Activated CD4-positive, alpha-beta T cell treated with anti-CD3 and anti-CD28 coated beads for 36 hours (primary cell): Measurements from ENCODE around the gene MCM10. TPM values are rescaled to one million over a fixed set of nuclear protein-coding genes. Genes with fewer than 3 reads are reported as not detected.
"Not testable (repeated sequence)": the region's sequence is repeated elsewhere in the genome, so short reads cannot be mapped to it uniquely, and the experiment has no call there.

Source experiments
- ATAC-seq: fragments of 200-7000 bp; cut with Tn5 transposase; one replicate; pipeline ENCODE4 v1.10.0; 2021; ENCODE audit warnings: mild to moderate bottlenecking, moderate library complexity
- CTCF ChIA-PET: fragments of 350-600 bp; sonication (Branson Sonifier 250); formaldehyde crosslinking; loops from one replicate; lab custom pipeline; 2021; ENCODE audit warnings: antibody characterized with exemption; lab: Charles Lee
- POLR2A ChIA-PET: fragments of 350-600 bp; sonication (Branson Sonifier 250); formaldehyde crosslinking; loops from one replicate; lab custom pipeline; 2021; ENCODE audit warnings: antibody characterized with exemption, inconsistent platforms; lab: Charles Lee
- DNase-seq: peaks from one replicate; pipeline ENCODE4 v3.0.0-alpha.2; 2020
- H3K27ac Mint-ChIP-seq: one replicate; pipeline ENCODE4 v1.8.0; 2021; ENCODE audit warnings: mixed read lengths
- H3K27me3 Mint-ChIP-seq: one replicate; pipeline ENCODE4 v1.8.0; 2021; ENCODE audit warnings: mixed read lengths
- H3K36me3 Mint-ChIP-seq: one replicate; pipeline ENCODE4 v1.8.0; 2021; ENCODE audit warnings: low read depth, mixed read lengths
- H3K4me1 Mint-ChIP-seq: one replicate; pipeline ENCODE4 v1.8.0; 2021; ENCODE audit warnings: mixed read lengths
- H3K4me3 Mint-ChIP-seq: one replicate; pipeline ENCODE4 v1.8.0; 2021; ENCODE audit warnings: mild to moderate bottlenecking, moderate library complexity, mixed read lengths
- H3K9me3 Mint-ChIP-seq: one replicate; pipeline ENCODE4 v1.8.0; 2021; ENCODE audit warnings: low read depth, mixed read lengths
- intact Hi-C, 2 experiments: fragments of 100-400 bp; cut with DNase I in 1 of 2; cut with micrococcal nuclease in 1 of 2; formaldehyde crosslinking; loops; one replicate each; pipeline versions ENCODE4 v1.14.2 to v1.15.1; 2022 to 2024; cut with DNase I, micrococcal nuclease
- total RNA-seq, 2 experiments: library from RNA; stranded (reverse); gene quantifications; one replicate each; pipeline ENCODE4 v1.2.3, GENCODE V29; 2021

The MCM10 gene
- total RNA-seq, 2 experiments from 2014 or later: 86.0 to 86.2 TPM

- DNase-seq: no peak
- Mint-ChIP-seq H3K4me3 (no peak overlapping the region), H3K27me3 (no peaks in the 10 kb centered on the region), H3K9me3 (no peaks in the 10 kb centered on the region), H3K27ac (no peak overlapping the region), H3K4me1 (no peaks in the 10 kb centered on the region), H3K36me3 (no peaks in the 10 kb centered on the region)
- POLR2A ChIA-PET: no interaction called here
- intact Hi-C loops: no loop called here
- no peak for ATAC-seq
- CTCF ChIA-PET: no interaction called here
Observed at GRCh38 chr10:13222151-13222550, 60.8 kb downstream of the MCM10 start.

- CTCF ChIA-PET: no interaction called here
- Mint-ChIP-seq H3K4me1 (no peaks in the 10 kb centered on the region), H3K27me3 (no peaks in the 10 kb centered on the region), H3K4me3 (no peak overlapping the region), H3K9me3 (no peaks in the 10 kb centered on the region), H3K27ac (no peak overlapping the region), H3K36me3 (no peaks in the 10 kb centered on the region)
- DNase-seq (no peak), ATAC-seq (no peak)
- POLR2A ChIA-PET: no interaction called here
- intact Hi-C loops: no loop called here
Observed at GRCh38 chr10:13222566-13222965, 61.2 kb downstream of the MCM10 start.

- ChIA-PET CTCF (no interaction called here), POLR2A (no interaction called here)
- Mint-ChIP-seq H3K4me3 (no peak overlapping the region), H3K27ac (no peak overlapping the region), H3K27me3 (no peaks in the 10 kb centered on the region), H3K4me1 (no peaks in the 10 kb centered on the region), H3K9me3 (no peaks in the 10 kb centered on the region), H3K36me3 (no peaks in the 10 kb centered on the region)
- DNase-seq: no peak
- intact Hi-C loops: no loop called here
- no peak for ATAC-seq
Observed at GRCh38 chr10:13223241-13223640, 61.9 kb downstream of the MCM10 start.

- no peaks in the 10 kb centered on the region for H3K27me3 Mint-ChIP-seq
- H3K4me3 Mint-ChIP-seq: no peak overlapping the region
- H3K36me3 Mint-ChIP-seq: no peaks in the 10 kb centered on the region
- no peaks in the 10 kb centered on the region for H3K4me1 Mint-ChIP-seq
- DNase-seq (no peak), ATAC-seq (no peak)
- intact Hi-C loops: no loop called here
- no peaks in the 10 kb centered on the region for H3K9me3 Mint-ChIP-seq
- no peak overlapping the region for H3K27ac Mint-ChIP-seq
- ChIA-PET CTCF (interaction anchor here (1.1 kb wide), 1 partner anchor 148 kb away, joined by 3 read pairs; no protein-coding TSS in a partner anchor), POLR2A (no interaction called here)
Observed at GRCh38 chr10:13224210-13224995, 63.0 kb downstream of the MCM10 start.

- Mint-ChIP-seq H3K27ac (no peak overlapping the region), H3K27me3 (no peaks in the 10 kb centered on the region), H3K9me3 (no peaks in the 10 kb centered on the region), H3K4me3 (no peak overlapping the region), H3K4me1 (no peaks in the 10 kb centered on the region), H3K36me3 (no peaks in the 10 kb centered on the region)
- ChIA-PET CTCF (no interaction called here), POLR2A (no interaction called here)
- no peak for DNase-seq
- intact Hi-C loops: no loop called here
- ATAC-seq: no peak
Observed at GRCh38 chr10:13225601-13226000, 64.2 kb downstream of the MCM10 start.

GRCh38 chr10:13227031-13227430, 65.7 kb downstream of the MCM10 start:
- Mint-ChIP-seq H3K4me1 (no peaks in the 10 kb centered on the region), H3K27me3 (no peaks in the 10 kb centered on the region), H3K4me3 (no peak overlapping the region), H3K9me3 (no peaks in the 10 kb centered on the region), H3K27ac (no peak overlapping the region), H3K36me3 (no peaks in the 10 kb centered on the region)
- CTCF ChIA-PET: no interaction called here
- ATAC-seq (no peak), DNase-seq (no peak)
- POLR2A ChIA-PET: no interaction called here
- intact Hi-C loops: no loop called here

- ATAC-seq: no peak
- H3K9me3 Mint-ChIP-seq: no peaks in the 10 kb centered on the region
- no peak for DNase-seq
- no peaks in the 10 kb centered on the region for H3K27me3 Mint-ChIP-seq
- no peaks in the 10 kb centered on the region for H3K36me3 Mint-ChIP-seq
- H3K27ac Mint-ChIP-seq: no peak overlapping the region
- ChIA-PET CTCF (no interaction called here), POLR2A (no interaction called here)
- intact Hi-C loops: no loop called here
- H3K4me1 Mint-ChIP-seq: no peaks in the 10 kb centered on the region
- H3K4me3 Mint-ChIP-seq: no peak overlapping the region
Observed at GRCh38 chr10:13231190-13231589, 69.8 kb downstream of the MCM10 start.

GRCh38 chr10:13231808-13232207, 70.5 kb downstream of the MCM10 start:
- Mint-ChIP-seq H3K9me3 (no peaks in the 10 kb centered on the region), H3K27me3 (no peaks in the 10 kb centered on the region), H3K4me1 (no peaks in the 10 kb centered on the region), H3K27ac (no peak overlapping the region), H3K36me3 (no peaks in the 10 kb centered on the region), H3K4me3 (no peak overlapping the region)
- DNase-seq: no peak
- POLR2A ChIA-PET: no interaction called here
- intact Hi-C loops: no loop called here
- CTCF ChIA-PET: no interaction called here
- ATAC-seq: no peak

- DNase-seq: no peak
- Mint-ChIP-seq H3K27me3 (no peaks in the 10 kb centered on the region), H3K27ac (no peak overlapping the region), H3K4me1 (no peaks in the 10 kb centered on the region), H3K4me3 (no peak overlapping the region), H3K9me3 (no peaks in the 10 kb centered on the region), H3K36me3 (no peaks in the 10 kb centered on the region)
- ChIA-PET POLR2A (interaction anchor here (0.6 kb wide), 1 partner anchor 894 kb away, joined by 4 read pairs; no protein-coding TSS in a partner anchor), CTCF (interaction anchor here (0.6 kb wide), 1 partner anchor 111 kb away, joined by 3 read pairs; no protein-coding TSS in a partner anchor)
- no peak for ATAC-seq
- intact Hi-C loops: no loop called here
Observed at GRCh38 chr10:13233358-13233757, 72.0 kb downstream of the MCM10 start.

- Mint-ChIP-seq H3K36me3 (no peaks in the 10 kb centered on the region), H3K27ac (no peak within 1 kb of the TSS), H3K9me3 (no peaks in the 10 kb centered on the region), H3K4me3 (no peak within 1 kb of the TSS), H3K4me1 (no peaks in the 10 kb centered on the region), H3K27me3 (no peaks in the 10 kb centered on the region)
- intact Hi-C loops: no loop called here
- ChIA-PET POLR2A (no interaction called here), CTCF (no interaction called here)
- no peak for DNase-seq
- ATAC-seq: no peak
Observed at GRCh38 chr10:13234172-13234571, 72.8 kb downstream of the MCM10 start, which contains the start of gene UCMA. Gene UCMA (minus strand): TSS chr10:13234374. CDS start chr10:13234258, 116 bp downstream.

GRCh38 chr10:13234736-13235135, 73.4 kb downstream of the MCM10 start:
- H3K4me3 Mint-ChIP-seq, ATAC-seq, intact Hi-C loops: not testable (repeated sequence)

GRCh38 chr10:13236638-13237037, 75.3 kb downstream of the MCM10 start:
- H3K4me3 Mint-ChIP-seq: no peak overlapping the region
- ChIA-PET CTCF (no interaction called here), POLR2A (no interaction called here)
- H3K4me1 Mint-ChIP-seq: no peaks in the 10 kb centered on the region
- H3K9me3 Mint-ChIP-seq: no peaks in the 10 kb centered on the region
- H3K27ac Mint-ChIP-seq: no peak overlapping the region
- H3K27me3 Mint-ChIP-seq: no peaks in the 10 kb centered on the region
- DNase-seq (no peak), ATAC-seq (no peak)
- intact Hi-C loops: no loop called here
- H3K36me3 Mint-ChIP-seq: no peaks in the 10 kb centered on the region

More at GRCh38 chr10:13234736-13235135, 73.4 kb downstream of the MCM10 start:
- H3K9me3 Mint-ChIP-seq, H3K27me3 Mint-ChIP-seq, DNase-seq, POLR2A ChIA-PET, CTCF ChIA-PET, H3K4me1 Mint-ChIP-seq, H3K36me3 Mint-ChIP-seq, H3K27ac Mint-ChIP-seq: not testable (repeated sequence)
